ENCODE results near the gene TNPO2.
"Not testable (repeated sequence)": the region's sequence is repeated elsewhere in the genome, so short reads cannot be mapped to it uniquely, and the experiment has no call there.

The TNPO2 gene

DNA sequence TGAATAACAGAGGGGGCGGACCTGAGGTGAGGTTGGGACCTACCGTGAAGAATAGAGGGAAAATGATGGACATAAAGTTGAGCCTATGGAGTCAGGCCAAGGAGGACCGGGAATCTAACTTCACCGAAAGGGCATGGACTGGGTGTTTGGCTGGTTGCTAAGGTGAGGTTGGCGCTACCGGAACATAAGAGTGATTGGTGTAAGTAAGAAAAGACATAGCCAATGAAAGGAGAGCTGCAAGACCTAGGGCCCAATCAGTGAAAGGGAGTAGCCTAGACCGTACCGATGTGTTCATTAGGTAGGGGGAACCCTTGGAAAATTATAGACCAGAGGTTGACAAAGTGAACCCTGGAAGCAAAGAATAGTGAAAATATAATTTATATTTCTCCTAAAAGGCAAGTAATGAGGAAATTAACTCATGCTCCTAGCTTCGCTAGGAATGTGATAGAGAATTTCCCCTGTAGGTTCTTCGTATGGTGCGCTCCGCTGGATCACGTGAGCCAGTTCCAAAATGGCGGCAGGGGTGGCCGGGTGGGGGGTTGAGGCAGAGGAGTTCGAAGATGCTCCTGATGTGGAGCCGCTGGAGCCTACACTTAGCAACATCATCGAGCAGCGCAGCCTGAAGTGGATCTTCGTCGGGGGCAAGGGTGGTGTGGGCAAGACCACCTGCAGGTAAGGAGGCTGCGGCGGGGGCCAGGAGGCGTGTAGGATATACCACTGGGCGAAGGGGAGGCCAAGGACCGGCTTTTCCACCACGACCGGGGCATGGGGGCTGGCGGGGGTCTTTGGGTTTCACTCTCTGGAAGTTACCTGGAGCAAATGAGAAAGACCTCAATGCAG lies 13.5 kb upstream of the TNPO2 start, which contains the start of gene GET3:
Gene GET3 (plus strand): TSS at position 503 of the 840 bp plus-strand sequence. CDS start 9 bp downstream, at position 512.
- peak; percentile 98 for DNase-seq

DNA sequence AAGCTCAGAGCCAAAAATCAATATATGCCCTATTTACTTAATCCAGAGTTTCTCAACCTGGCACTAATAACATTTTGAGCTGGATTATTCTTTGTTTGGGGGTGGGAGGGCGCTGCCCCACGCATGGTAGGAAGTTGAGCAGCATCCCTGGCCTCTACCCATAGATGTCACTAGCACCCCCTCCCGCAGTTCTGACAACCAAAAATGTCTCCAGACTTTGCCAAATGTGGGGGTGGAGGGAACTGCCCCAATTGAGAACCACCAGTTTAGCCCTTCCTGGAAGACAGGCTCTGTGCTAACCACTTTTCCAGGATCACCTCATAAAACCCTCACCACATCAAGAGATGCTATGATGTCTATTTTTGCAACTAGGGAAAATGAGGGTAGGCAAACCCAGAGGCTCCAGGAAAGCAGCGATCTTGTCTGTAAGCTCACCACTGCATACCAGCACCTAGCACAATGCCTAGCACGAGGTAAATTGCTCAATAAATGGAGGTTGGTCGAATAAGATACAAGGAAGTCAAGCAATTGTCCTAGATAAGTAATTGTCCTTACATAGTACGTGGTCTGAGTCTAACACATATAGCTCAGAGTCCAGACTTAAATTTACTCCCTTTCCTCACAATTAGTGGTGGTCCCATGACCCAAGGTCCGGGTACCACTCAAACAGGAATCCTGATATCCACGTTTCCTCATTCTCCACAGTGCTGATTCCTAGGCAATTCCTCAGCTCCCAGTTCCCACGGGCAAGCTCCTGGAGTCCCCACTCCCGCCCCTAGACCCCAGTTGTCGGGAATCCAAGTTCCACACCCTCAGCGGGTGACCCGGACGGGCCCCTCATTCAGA lies 9.9 kb upstream of the TNPO2 start:
- DNase-seq, result peak; percentile 9

GRCh38 chr19:12731337-12731736 lies 7.6 kb upstream of the TNPO2 start:
- DNase-seq, result no peak

DNA sequence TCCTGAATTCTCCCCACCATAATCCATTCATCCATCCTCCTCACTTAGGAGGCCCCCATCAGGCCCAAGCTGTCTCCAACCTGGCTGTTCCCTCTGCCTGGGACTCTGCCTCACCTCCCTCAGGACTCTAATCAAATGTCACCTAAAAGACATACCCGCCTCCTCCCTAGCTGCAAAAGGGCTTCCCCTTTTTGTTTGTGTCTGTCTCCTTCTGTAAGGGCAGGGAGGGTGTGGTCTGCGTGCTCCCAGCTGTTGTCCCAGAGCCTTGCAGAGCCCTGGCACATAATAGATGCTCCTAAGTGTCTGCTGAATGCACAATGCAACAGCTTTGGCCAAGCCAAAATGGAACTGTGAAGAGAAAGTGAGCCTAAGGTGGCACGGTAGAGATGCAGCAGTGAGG lies 6.3 kb upstream of the TNPO2 start:
- DNase-seq, result no peak

DNA sequence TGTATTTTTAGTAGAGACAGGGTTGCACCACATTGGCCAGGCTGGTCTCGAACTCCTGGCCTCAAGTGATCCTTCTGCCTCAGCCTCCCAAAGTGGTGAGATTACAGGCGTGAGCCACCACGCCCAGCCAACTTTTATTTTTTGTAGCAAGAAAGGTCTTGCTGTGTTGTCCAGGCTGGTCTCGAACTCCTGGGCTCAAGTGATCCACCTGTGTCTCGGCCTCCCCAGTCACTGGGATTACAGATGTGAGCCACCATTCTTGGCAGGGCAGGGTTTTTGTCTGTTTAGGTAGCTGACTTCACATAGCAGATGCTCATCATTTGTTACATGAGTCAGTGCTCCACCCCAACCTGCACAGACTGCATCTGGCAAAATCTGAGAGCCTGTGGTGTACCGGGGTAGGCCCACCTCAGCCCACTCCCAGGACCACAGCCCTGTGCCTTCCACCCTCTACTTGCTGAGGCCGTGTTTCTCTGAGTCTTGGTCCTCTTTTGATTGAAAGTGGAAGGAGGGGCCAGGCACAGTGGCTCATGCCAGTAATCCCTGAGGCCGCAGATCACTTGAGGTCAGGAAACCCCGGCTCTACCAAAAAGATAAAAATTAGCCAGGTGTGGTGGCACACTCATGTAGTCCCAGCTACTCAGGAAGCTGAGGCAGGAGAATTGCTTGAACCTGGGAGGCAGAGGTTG lies 4.2 kb upstream of the TNPO2 start:
- DNase-seq, result no peak

- no peak for DNase-seq
Measured at GRCh38 chr19:12726988-12727316, 3.2 kb upstream of the TNPO2 start.

DNA sequence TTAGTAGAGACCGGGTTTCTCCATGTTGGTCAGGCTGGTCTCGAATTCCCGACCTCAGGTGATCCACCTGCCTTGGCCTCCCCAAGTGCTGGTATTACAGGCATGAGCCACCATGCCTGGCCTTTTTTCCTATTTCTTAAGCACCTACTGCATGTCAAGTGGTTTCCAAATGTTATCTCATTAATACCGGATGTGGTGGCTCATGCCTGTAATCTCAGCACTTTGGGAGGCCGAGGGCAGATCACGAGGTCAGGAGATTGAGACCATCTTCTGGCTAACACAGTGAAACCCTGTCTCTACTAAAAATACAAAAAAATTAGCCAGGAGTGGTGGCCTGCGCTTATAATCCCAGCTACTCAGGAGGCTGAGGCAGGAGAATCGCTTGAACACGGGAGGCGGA lies 1.9 kb upstream of the TNPO2 start:
- not testable (repeated sequence) for DNase-seq

DNA sequence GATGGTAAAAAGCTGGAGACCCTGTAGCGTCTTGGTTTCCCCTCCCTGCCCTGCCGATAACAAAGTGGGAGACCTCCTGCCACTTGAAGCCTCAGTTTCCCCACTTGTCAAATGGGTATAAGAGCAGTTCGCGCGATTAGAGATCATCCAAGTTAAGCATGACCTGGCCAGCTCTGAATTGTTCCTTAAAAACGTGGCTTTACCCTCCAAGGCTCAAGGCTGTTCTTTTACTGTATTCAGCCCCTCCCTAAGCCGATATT lies 421 bp downstream of the TNPO2 start:
- no peak for DNase-seq

DNA sequence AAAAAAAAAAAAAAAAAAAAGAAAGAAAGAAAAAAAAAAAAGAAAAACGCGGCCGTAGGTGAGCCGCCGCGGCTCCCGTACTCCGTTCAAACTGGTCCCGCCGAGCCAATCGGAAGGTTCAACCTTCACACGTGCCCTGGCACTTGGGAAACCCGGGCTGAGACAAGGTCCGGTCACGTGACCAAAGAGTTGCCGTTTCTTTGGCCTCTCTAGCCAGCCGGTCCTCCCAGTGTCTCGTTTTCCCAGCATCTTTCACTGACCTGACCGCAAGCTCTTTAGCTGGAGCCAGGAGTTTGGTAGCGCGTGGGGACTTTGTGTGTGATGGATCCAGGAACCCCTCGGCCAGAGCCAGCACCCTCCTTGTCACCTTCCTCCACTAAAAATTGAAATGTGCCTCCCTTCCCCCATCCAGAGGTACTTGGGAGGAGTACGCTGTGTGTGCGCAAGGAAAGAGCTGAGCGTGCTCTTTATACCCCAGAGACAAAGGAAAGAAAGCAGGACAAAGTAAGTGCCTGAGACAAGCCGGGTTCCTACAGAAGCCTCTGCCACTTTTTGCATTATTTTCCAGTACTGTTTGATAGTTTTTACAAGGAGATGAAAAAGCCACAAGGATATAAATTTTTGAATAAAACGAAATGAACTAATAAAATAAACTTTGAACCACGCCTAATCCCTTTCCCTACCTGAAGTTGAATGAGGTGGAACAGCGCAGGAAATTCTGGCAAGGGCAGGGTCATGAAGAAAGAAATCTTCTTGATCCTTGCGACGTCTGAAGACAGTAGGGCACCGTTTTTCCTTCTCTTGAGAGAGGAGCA lies 959 bp downstream of the TNPO2 start:
- peak; percentile 93 for DNase-seq

GRCh38 chr19:12721656-12722565 lies 1.8 kb downstream of the TNPO2 start:
- no peak for DNase-seq

GRCh38 chr19:12720851-12721655 lies 2.7 kb downstream of the TNPO2 start:
- no peak for DNase-seq

DNA sequence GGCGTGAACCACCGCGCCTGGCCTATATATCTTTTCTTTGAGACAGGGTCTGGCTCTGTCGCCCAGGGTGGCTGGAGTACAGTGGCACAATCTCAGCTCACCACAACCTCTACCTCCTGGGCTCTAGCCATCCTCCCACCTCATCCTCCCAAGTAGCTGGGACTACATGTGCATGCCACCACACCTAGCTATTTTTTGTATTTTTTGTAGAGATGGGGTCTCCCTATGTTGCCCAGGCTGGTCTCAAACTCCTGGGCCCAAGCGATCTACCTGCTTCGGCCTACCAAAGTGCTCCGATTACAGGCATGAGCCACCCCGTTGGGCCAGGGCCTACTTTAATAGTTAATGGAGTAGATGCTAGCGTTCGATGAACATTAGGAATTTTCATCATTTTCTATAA lies 3.4 kb downstream of the TNPO2 start:
- DNase-seq, result no peak

DNA sequence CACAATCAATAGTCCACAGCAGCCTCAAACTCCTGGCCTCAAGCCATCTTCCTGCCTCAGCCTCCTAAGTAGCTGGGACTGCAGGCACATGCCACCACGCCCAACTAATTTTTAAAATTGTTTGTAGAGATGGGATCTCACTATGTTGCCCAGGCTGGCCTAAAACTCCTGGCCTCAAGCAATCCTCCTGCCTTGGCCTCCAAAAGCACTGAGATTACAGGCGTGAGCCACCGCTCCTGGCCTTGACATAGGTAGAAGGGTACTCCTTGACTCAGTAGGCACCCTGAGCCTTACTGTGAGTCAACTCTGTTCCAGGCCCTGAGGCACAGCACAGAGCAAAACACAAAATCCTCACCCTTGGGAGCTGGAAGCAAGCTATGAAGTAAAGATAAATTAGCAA lies 7.8 kb downstream of the TNPO2 start:
- no peak for DNase-seq

GRCh38 chr19:12715102-12715501 lies 8.6 kb downstream of the TNPO2 start:
- no peak for DNase-seq

GRCh38 chr19:12713304-12713703 lies 10.4 kb downstream of the TNPO2 start:
- DNase-seq, result not testable (repeated sequence)

GRCh38 chr19:12712077-12712476 lies 11.7 kb downstream of the TNPO2 start:
- DNase-seq, result not testable (repeated sequence)

GRCh38 chr19:12711187-12711586 lies 12.5 kb downstream of the TNPO2 start:
- DNase-seq, result no peak

- DNase-seq, result no peak
Measured at GRCh38 chr19:12708641-12709040, 15.1 kb downstream of the TNPO2 start.

GRCh38 chr19:12706332-12706718 lies 17.4 kb downstream of the TNPO2 start:
- DNase-seq, result no peak

DNA sequence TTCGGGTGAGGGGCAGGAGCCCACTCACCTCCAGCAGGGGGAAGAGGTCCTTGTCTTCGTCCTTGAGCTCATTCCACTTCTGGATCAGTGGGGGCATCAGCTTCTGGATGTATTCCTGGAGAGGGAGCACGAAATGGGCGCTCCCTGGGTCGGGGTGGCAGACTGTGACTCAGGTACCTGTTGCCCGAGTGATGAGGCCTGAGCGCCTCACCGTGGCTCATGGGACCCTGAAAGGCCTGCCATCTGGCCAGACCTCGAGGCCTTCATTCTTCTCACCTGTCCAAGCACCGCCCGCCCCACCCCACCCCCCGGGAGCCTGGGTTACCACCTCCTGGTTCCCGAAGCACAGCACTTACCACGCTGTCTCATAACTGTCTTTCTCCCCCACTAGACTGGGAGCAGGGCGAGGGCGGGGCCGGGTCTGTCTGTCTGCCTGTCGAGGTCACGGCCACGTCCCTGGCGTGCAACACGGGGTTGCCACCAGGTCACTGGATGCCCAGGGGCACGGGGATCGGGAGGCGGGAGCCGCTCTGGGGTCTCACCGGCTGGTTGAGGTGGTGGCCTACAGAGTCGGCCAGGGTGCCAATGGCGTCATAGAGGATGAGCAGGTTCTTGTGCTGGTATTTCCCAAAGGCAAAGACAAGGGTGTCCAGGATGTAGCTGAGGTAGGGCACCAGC lies 17.9 kb downstream of the TNPO2 start:
- no peak for DNase-seq
